ENCODE results near the gene TBL1Y. TPM values are rescaled to one million over a fixed set of nuclear protein-coding genes. Genes with fewer than 3 reads are reported as not detected.

Gene TBL1Y
- total and polyA plus RNA-seq, 2 experiments from 2014 or later, result 2.6 to 5.8 TPM

- no peak for TF ChIP-seq CTCF (conservative IDR thresholded peaks at IDR 0.05; ENCODE audit: low read depth in 2 of 2)
- no peak for TF ChIP-seq ETS1 (IDR thresholded peaks at IDR 0.05)
- TF ChIP-seq EZH2 (IDR thresholded peaks at IDR 0.05; ENCODE audit: low read depth, unreplicated experiment), result no peak
- no peak for TF ChIP-seq NANOG (IDR thresholded peaks at IDR 0.05; ENCODE audit: borderline replicate concordance)
- no peak for TF ChIP-seq REST (IDR thresholded peaks at IDR 0.05; ENCODE audit: unreplicated experiment)
- TF ChIP-seq STAT1 (IDR thresholded peaks at IDR 0.05; ENCODE audit: unreplicated experiment), result no peak
- no peak for TF ChIP-seq ZNF331 (CRISPR knock-in tag; IDR thresholded peaks at IDR 0.05; ENCODE audit: low read depth)
Measured at GRCh38 chrY:6968191-6968590, 57.7 kb downstream of the TBL1Y start (continued).

GRCh38 chrY:6972271-6972887 is 61.9 kb downstream of the TBL1Y start:
- peaks cover 4% of the 10 kb centered on the region; the same call in 1 of the 3 replicates for H3K4me1 Mint-ChIP-seq
- Histone ChIP-seq H3K4me1 (ENCODE audit: insufficient read depth) (no peaks in the 10 kb centered on the region), H3K27ac (ENCODE audit: low read depth) (no peak overlapping the region), H3K79me2 (replicated peaks; ENCODE audit: insufficient read depth) (no peaks in the 10 kb centered on the region), H3K27me3 (ENCODE audit: insufficient read depth) (no peaks in the 10 kb centered on the region), H3K4me3 (no peak overlapping the region), H3K9me2 (ENCODE audit: insufficient read depth) (no peaks in the 10 kb centered on the region), H3K36me3 (ENCODE audit: insufficient read depth) (no peaks in the 10 kb centered on the region), H2AFZ (no peak overlapping the region), H3K4me2 (no peak overlapping the region), H4K20me1 (replicated peaks; ENCODE audit: insufficient read depth) (no peaks in the 10 kb centered on the region), H3F3A (replicated peaks; ENCODE audit: low read depth) (no peaks in the 10 kb centered on the region)
- H3K36me3 Mint-ChIP-seq (ENCODE audit: low read depth), result no peaks in the 10 kb centered on the region
- no peaks in the 10 kb centered on the region; the same call in 2 of the 3 replicates for H3K9me3 Mint-ChIP-seq
- TF ChIP-seq STAT1 (IDR thresholded peaks at IDR 0.05; ENCODE audit: unreplicated experiment) (no peak), EZH2phosphoT487 (IDR thresholded peaks at IDR 0.05; ENCODE audit: unreplicated experiment) (no peak), ETS1 (IDR thresholded peaks at IDR 0.05) (no peak), ZNF331 (CRISPR knock-in tag; IDR thresholded peaks at IDR 0.05; ENCODE audit: low read depth) (no peak), REST (IDR thresholded peaks at IDR 0.05; ENCODE audit: unreplicated experiment) (no peak)
- H3K27ac Mint-ChIP-seq, result no peak overlapping the region
- DNase-seq (ENCODE audit: low spot score) (no peak), ATAC-seq (no peak)
- no peaks in the 10 kb centered on the region for H3K27me3 Mint-ChIP-seq (ENCODE audit: insufficient read depth, low read depth, poor library complexity)
- no peak overlapping the region for H3K4me3 Mint-ChIP-seq

Data from GM23338 (cell line).